HCT116 (cell line): ENCODE results near the gene MYCL.

ENCODE experiments used
- CEBPB ChIP-seq: IDR thresholded peaks from 2 replicates; pipeline ENCODE4 v1.6.1; 2012; ENCODE audit warnings: low read depth
- CTCF ChIP-seq, 3 experiments: fragments of 200-600 bp in 1 of 3; sonication (generic) in 1 of 3; IDR thresholded peaks in 2 of 3; conservative IDR thresholded peaks in 1 of 3; 2 replicates each; pipeline ENCODE4 v1.5.1; 2012 to 2017; ENCODE audit warnings: low read depth in 2 of 3, low read length in 2 of 3, antibody characterized with exemption in 1 of 3, borderline replicate concordance in 1 of 3, control low read depth in 1 of 3, mild to moderate bottlenecking in 1 of 3, mixed read lengths in 1 of 3, mixed run types in 1 of 3, moderate library complexity in 1 of 3; ENCODE audit not compliant: insufficient read depth in 1 of 3
- EGR1 ChIP-seq: IDR thresholded peaks from 2 replicates; pipeline ENCODE4 v1.6.1; 2012; ENCODE audit warnings: low read depth
- EZH2 ChIP-seq: fragments of 200-600 bp; sonication (generic); IDR thresholded peaks from 2 replicates; pipeline ENCODE4 v1.6.1; 2017; ENCODE audit warnings: antibody characterized with exemption, mixed run types
- EZH2phosphoT487 ChIP-seq: fragments of 200-600 bp; IDR thresholded peaks from 2 replicates; pipeline ENCODE4 v1.6.1; 2018; ENCODE audit warnings: antibody characterized with exemption, borderline replicate concordance
- POLR2A ChIP-seq: IDR thresholded peaks from 2 replicates; pipeline ENCODE4 v1.7.0; 2011; ENCODE audit warnings: borderline replicate concordance; ENCODE audit not compliant: insufficient read depth, insufficient read length; ENCODE audit errors: extremely low read depth
- POLR2AphosphoS5 ChIP-seq: IDR thresholded peaks from 2 replicates; pipeline ENCODE4 v1.6.1; 2011; ENCODE audit warnings: mild to moderate bottlenecking, low read depth, low read length, moderate library complexity
- RAD21 ChIP-seq: IDR thresholded peaks from 2 replicates; pipeline ENCODE4 v1.6.1; 2012; ENCODE audit warnings: low read depth, mild to moderate bottlenecking
- REST ChIP-seq: IDR thresholded peaks from 2 replicates; pipeline ENCODE4 v1.6.1; 2012; ENCODE audit warnings: low read depth
- SIN3A ChIP-seq: IDR thresholded peaks from 2 replicates; pipeline ENCODE4 v1.6.1; 2012; ENCODE audit warnings: low read depth
- SP1 ChIP-seq: IDR thresholded peaks from 2 replicates; pipeline ENCODE4 v1.6.1; 2012; ENCODE audit warnings: low read depth
- YY1 ChIP-seq: IDR thresholded peaks from 2 replicates; pipeline ENCODE4 v1.6.1; 2011; ENCODE audit warnings: low read length, low read depth, moderate library complexity, mild to moderate bottlenecking; ENCODE audit not compliant: insufficient replicate concordance; ENCODE audit errors: extremely low read depth
- ZBTB33 ChIP-seq: IDR thresholded peaks from 2 replicates; pipeline ENCODE4 v1.6.1; 2011; ENCODE audit warnings: mild to moderate bottlenecking, low read length, moderate library complexity; ENCODE audit not compliant: insufficient replicate concordance; ENCODE audit errors: extremely low read depth
- TF ChIP-seq, protein P1 (sequence below): IDR thresholded peaks from 2 replicates; pipeline ENCODE4 v1.6.1; 2012

GRCh38 chr1:39886757-39887231, 14.9 kb downstream of the MYCL start:
- TF ChIP-seq EZH2 (no peak), CTCF (IDR thresholded peaks at IDR 0.05 in 2 of 3, conservative IDR thresholded peaks at IDR 0.05 in 1 of 3; ENCODE audit: borderline replicate concordance in 1 of 3, insufficient read depth in 1 of 3, low read depth in 2 of 3, low read length in 2 of 3) (no peak), POLR2AphosphoS5 (no peak), EZH2phosphoT487 (no peak), RAD21 (no peak), CEBPB (no peak), SP1 (no peak), REST (no peak), ZBTB33 (no peak), EGR1 (no peak), YY1 (no peak), POLR2A (no peak), SIN3A (no peak)
- TF ChIP-seq, protein P1, sequence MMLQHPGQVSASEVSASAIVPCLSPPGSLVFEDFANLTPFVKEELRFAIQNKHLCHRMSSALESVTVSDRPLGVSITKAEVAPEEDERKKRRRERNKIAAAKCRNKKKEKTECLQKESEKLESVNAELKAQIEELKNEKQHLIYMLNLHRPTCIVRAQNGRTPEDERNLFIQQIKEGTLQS = no peak
